Measurements from ENCODE around the gene CLCF1. TPM values are rescaled to one million over a fixed set of nuclear protein-coding genes. Genes with fewer than 3 reads are reported as not detected.
A peak's percentile ranks its signal among the peaks of the same experiment; 100 is the strongest.

CLCF1 gene
- total RNA-seq, 1 donor from 2014 or later, result not detected

GRCh38 chr11:67384851-67385366 lies 11.5 kb upstream of the CLCF1 start:
- Mint-ChIP-seq H3K27ac (ENCODE audit: unreplicated experiment) (no peak overlapping the region), H3K4me3 (ENCODE audit: unreplicated experiment) (no peak overlapping the region), H3K36me3 (ENCODE audit: unreplicated experiment) (no peaks in the 10 kb centered on the region), H3K4me1 (ENCODE audit: low read depth, unreplicated experiment) (peaks cover 14% of the 10 kb centered on the region), H3K9me3 (ENCODE audit: unreplicated experiment) (no peaks in the 10 kb centered on the region), H3K27me3 (ENCODE audit: unreplicated experiment) (peaks cover 17% of the 10 kb centered on the region)
- DNase-seq, result no peak
- no peak for TF ChIP-seq CTCF (IDR thresholded peaks at IDR 0.05; ENCODE audit: partially characterized antibody, unreplicated experiment)

- H3K27ac Mint-ChIP-seq (ENCODE audit: unreplicated experiment), result no peak overlapping the region
- peaks cover 4% of the 10 kb centered on the region for H3K4me1 Mint-ChIP-seq (ENCODE audit: low read depth, unreplicated experiment)
- TF ChIP-seq CTCF (IDR thresholded peaks at IDR 0.05; ENCODE audit: partially characterized antibody, unreplicated experiment), result peak; percentile 88
- peak; percentile 88 for DNase-seq
- no peak overlapping the region for H3K4me3 Mint-ChIP-seq (ENCODE audit: unreplicated experiment)
- H3K36me3 Mint-ChIP-seq (ENCODE audit: unreplicated experiment), result no peaks in the 10 kb centered on the region
- peaks cover 15% of the 10 kb centered on the region for H3K27me3 Mint-ChIP-seq (ENCODE audit: unreplicated experiment)
- H3K9me3 Mint-ChIP-seq (ENCODE audit: unreplicated experiment), result no peaks in the 10 kb centered on the region
Measured at GRCh38 chr11:67382276-67383136, 9.1 kb upstream of the CLCF1 start.

- H3K27me3 Mint-ChIP-seq (ENCODE audit: unreplicated experiment), result peaks cover 17% of the 10 kb centered on the region
- no peaks in the 10 kb centered on the region for H3K4me1 Mint-ChIP-seq (ENCODE audit: low read depth, unreplicated experiment)
- no peaks in the 10 kb centered on the region for H3K36me3 Mint-ChIP-seq (ENCODE audit: unreplicated experiment)
- no peak for TF ChIP-seq CTCF (IDR thresholded peaks at IDR 0.05; ENCODE audit: partially characterized antibody, unreplicated experiment)
- H3K27ac Mint-ChIP-seq (ENCODE audit: unreplicated experiment), result no peak overlapping the region
- DNase-seq, result no peak
- H3K4me3 Mint-ChIP-seq (ENCODE audit: unreplicated experiment), result no peak overlapping the region
- H3K9me3 Mint-ChIP-seq (ENCODE audit: unreplicated experiment), result no peaks in the 10 kb centered on the region
Measured at GRCh38 chr11:67381244-67381972, 8.0 kb upstream of the CLCF1 start.

GRCh38 chr11:67379061-67380058 lies 6.0 kb upstream of the CLCF1 start:
- no peak overlapping the region for H3K27ac Mint-ChIP-seq (ENCODE audit: unreplicated experiment)
- H3K9me3 Mint-ChIP-seq (ENCODE audit: unreplicated experiment), result no peaks in the 10 kb centered on the region
- no peaks in the 10 kb centered on the region for H3K36me3 Mint-ChIP-seq (ENCODE audit: unreplicated experiment)
- peaks cover 13% of the 10 kb centered on the region for H3K27me3 Mint-ChIP-seq (ENCODE audit: unreplicated experiment)
- H3K4me1 Mint-ChIP-seq (ENCODE audit: low read depth, unreplicated experiment), result no peaks in the 10 kb centered on the region
- no peak for TF ChIP-seq CTCF (IDR thresholded peaks at IDR 0.05; ENCODE audit: partially characterized antibody, unreplicated experiment)
- DNase-seq, result no peak
- no peak overlapping the region for H3K4me3 Mint-ChIP-seq (ENCODE audit: unreplicated experiment)
